ENCODE measurements around the gene TCF7.

GRCh38 chr5:134112726-134113362, 1.6 kb upstream of the TCF7 start:
- no peak for TF ChIP-seq CTCF (IDR thresholded peaks at IDR 0.05; ENCODE audit: insufficient read depth, low read length, poor library complexity, severe bottlenecking)
- no peak for TF ChIP-seq EZH2phosphoT487 (conservative IDR thresholded peaks at IDR 0.05; ENCODE audit: low read length)

Measured in SU-DHL-6 (cell line).